CD4-positive, alpha-beta T cell treated with Interleukin-2 at 100 ng/mL for 4 hours (primary cell): ENCODE results near the gene OR52H1.
"Not testable (repeated sequence)": the region's sequence is repeated elsewhere in the genome, so short reads cannot be mapped to it uniquely, and the experiment has no call there.

Experiments
- DNase-seq: peaks from one replicate; pipeline ENCODE4 v3.0.0-alpha.2; 2020; ENCODE audit warnings: low spot score

Gene OR52H1

DNA sequence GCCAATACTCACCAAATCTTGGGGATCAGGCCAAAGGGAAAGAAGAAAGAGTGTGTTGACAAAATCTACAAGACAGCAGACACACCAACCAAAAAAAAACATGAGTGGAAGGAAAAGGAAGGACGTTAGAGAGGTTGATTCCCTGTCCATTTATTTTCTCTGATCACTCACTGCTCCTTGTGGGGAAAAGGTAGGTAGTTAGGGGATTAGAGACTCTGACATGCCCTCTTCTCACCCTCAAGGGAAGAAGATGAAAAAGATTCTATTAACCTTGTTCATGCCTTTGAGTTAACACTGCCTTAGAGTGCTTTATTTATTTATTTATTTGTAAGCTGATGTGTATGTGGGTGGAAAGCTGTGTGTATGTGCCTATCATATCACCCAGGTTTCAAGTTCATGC is at the start of gene OR52H1:
Gene OR52H1, minus strand, starts transcription at position 101 of the 400 bp plus-strand sequence. CDS start 3,035 bp downstream, outside the sequence.
- DNase-seq: no peak

DNA sequence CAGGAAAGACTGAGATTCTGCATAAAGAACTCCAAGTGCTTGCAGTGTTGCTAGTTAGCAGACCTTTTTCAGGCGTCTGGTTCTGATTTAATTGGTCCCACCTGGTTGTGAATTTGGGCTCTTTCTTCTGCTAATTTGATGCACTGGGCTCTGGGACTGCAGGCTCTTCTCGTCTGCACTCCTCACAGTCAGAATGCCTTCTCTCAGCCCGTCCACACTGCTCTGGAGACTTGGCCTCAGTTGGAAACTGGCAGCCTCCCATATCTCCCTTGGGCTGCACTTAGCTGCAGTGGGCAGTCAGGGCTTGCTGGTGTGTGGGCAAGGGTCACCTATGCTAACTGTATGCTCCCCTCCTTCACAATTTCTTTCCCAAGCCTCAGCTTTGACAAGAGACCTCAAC is 49.6 kb upstream of the OR52H1 start:
- no peak for DNase-seq

DNA sequence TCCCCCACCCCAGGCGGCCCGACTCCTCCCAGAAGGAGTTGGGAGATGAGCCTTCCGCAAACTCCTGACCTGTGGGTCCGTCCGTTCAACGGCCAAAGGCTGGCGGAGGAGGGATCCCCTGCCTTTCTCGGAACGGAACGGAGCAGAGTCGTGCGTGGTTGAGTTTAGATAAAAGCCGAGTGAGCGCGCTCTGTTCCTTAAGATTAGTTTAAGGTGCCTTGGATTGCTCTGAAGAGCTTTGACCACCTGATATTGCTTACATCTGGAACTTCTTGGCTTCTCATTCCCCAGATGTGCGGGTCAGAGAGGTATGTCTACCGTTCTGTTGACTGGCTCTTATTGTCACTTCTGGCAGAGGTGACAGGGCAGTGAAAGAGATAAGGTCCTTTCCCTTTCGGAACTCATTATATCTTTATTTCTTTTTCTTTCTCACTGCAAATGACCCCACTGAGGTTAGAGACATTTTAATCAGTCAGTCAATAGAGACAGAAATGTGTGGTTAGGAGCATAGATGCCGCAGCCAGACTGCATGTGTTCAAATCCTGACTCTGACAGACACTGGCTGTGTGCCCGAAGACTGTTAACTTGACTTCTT is 48.4 kb upstream of the OR52H1 start, which contains the start of gene TRIM6:
Gene TRIM6, plus strand, starts transcription at position 31 of the 595 bp plus-strand sequence. Its CDS starts 261 bp downstream, at position 292.
- no peak for DNase-seq

DNA sequence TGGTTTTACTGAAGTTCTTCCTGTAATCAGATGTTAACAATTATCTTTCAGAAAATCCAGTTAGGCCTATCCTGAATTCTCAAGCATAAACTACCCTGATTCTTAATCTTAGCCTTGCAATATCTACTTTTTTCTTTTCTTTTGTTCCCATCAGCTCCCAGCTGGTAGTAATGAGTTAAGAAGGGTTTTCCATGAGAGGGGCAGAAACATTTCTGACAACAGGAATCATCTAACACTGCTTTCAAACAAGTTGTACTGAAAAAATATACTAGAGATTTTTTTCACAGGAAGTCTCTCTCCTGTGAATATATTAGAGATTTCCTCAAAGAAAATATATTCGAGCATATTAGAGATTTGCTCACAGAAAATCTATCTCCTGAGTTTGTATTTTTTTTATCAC is 44.8 kb upstream of the OR52H1 start:
- DNase-seq: no peak

DNA sequence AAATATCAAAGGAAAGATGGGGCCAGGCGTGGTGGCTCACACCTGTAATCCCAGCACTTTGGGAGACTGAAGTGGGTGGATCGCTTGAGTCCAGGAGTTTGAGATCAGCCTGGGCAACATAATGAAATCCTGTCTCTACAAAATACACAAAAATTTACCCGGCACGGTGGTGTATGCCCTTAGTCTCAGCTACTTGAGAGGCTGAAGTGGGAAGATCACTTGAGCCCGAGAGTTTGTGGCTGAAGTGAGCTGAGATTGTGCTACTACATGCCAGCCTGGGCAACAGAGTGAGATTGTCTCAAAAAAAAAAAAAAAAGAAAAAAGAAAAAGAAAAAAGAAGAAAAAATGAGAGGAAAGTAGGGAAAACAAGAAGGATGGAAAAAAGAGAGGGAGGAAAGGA is 44.3 kb upstream of the OR52H1 start:
- DNase-seq: no peak

DNA sequence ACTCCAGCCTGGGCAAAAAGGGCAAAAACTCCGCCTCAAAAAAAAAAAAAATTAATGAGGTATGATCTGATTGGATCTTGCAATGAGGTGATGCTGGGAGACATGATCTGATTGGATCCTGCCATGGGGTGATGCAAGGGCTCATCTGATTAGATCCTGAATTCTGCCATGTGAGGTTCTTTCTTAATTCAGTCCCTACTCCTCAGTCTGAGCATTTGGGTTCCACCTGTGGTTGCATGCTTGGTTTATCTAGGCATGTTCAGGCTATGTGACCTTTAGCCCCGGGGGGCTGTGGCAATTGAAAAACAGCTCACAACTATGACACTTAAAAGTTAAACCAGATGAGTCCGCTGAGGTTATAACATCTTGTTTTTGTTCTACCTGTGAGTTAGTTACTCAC is 43.3 kb upstream of the OR52H1 start:
- no peak for DNase-seq

DNA sequence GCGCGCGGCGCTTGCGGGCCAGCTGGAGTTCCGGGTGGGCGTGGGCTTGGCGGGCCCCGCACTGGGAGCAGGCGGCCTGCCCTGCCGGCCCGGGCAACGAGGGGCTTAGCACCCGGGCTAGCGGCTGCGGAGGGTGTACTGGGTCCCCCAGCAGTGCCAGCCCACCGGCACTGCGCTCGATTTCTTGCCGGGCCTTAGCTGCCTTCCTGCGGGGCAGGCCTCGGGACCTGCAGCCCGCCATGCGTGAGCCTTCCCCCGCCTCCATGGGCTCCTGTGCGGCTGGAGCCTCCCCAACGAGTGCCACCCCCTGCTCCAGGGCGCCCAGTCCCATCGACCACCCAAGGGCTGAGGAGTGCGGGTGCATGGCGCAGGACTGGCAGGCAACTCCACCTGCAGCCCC is 41.6 kb upstream of the OR52H1 start:
- DNase-seq: not testable (repeated sequence)

DNA sequence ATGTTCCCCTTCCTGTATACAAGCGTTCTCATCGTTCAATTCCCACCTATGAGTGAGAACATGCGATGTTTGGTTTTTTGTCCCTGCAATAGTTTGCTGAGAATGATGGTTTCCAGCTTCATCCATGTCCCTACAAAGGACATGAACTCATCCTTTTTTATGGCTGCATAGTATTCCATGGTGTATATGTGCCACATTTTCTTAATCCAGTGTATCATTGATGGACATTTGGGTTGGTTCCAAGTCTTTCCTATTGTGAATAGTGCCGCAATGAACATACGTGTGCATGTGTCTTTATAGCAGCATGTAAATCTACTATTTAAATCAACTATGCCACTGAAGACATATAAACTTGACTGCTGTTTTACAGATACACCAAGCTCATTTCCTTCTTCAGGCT is 36.1 kb upstream of the OR52H1 start:
- DNase-seq: not testable (repeated sequence)

DNA sequence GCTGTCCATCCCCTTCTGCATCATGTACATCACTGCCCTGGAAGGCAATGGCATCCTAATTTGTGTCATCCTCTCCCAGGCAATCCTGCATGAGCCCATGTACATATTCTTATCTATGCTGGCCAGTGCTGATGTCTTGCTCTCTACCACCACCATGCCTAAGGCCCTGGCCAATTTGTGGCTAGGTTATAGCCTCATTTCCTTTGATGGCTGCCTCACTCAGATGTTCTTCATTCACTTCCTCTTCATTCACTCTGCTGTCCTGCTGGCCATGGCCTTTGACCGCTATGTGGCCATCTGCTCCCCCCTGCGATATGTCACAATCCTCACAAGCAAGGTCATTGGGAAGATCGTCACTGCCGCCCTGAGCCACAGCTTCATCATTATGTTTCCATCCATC is 32.7 kb upstream of the OR52H1 start:
- DNase-seq: no peak

DNA sequence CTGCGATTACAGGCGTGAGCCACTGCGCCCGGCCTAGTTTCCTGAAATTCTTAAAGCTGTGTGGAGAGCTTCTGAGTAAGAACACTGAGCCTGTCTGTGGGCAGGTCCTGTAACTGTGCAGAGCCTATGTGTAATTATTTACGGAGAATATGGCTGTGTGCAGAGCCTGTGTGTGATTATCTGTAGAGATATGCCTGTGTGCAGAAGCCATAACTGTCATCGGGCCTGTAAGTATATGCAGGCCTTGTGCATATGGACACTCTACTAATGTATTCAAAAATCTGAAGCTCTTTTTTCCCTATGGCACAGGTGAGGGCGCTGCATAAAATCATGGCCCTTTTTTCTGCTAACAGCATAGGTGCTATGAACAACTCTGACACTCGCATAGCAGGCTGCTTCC is 32.2 kb upstream of the OR52H1 start, which contains the start of gene OR52B6:
Gene OR52B6, plus strand, starts transcription at position 301 of the 400 bp plus-strand sequence. Its CDS starts 0 bp downstream, at position 301.
- no peak for DNase-seq

DNA sequence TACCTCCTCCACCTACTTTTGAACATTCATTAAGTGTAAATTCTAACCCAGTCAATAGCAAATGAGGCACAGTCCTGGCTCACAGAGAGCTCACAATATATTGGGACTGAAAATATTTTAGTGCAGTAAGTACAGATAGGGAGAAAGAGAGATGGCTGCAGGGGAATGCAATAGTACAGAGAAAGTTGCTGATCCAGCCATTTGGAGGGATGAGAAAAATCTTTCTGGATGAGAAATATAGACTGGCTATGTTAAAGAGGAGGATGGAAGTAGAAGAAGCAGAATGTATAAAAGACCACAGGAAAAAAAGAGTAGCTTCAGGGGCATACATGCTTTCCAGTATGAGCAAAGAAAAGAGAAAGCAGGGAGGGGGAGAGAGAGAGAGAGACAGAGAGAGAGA is 28.8 kb upstream of the OR52H1 start:
- no peak for DNase-seq

DNA sequence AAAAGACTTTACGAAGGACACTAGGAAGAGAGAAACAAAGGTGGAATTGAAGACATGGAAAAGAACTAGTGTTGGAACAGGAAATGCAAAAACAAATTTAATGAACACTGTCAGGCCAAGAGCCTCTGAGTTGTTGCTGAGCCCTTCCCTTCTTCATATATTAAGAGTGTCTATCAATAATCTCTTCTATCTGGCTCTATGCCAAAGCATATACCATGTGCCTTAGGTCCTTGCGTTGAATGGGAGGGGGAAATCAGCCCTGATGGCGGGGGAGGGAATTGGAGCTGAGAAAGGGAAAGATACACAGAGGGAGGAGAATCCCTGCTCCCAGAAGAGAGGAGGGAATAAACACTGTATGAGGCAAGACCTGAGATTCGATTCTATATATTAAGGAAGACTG is 26.8 kb upstream of the OR52H1 start:
- no peak for DNase-seq

DNA sequence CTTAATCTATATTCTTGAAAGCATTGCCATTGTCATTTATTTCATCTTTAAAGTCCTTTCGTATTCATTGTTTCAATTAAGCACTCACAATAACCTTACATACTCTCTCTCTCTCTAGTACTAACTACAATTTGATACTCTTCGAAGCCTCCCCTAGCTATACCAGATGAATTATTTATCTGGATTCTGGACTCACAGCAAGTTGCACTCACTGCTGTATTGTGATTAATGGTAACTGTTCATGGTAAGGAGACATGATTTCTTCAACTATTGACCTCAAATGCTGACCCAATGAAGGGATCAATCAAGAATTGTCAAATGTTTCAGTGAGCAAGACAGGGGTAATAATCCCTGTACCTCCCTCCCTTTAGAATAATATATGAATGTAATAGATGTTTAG is 26.3 kb upstream of the OR52H1 start:
- no peak for DNase-seq

DNA sequence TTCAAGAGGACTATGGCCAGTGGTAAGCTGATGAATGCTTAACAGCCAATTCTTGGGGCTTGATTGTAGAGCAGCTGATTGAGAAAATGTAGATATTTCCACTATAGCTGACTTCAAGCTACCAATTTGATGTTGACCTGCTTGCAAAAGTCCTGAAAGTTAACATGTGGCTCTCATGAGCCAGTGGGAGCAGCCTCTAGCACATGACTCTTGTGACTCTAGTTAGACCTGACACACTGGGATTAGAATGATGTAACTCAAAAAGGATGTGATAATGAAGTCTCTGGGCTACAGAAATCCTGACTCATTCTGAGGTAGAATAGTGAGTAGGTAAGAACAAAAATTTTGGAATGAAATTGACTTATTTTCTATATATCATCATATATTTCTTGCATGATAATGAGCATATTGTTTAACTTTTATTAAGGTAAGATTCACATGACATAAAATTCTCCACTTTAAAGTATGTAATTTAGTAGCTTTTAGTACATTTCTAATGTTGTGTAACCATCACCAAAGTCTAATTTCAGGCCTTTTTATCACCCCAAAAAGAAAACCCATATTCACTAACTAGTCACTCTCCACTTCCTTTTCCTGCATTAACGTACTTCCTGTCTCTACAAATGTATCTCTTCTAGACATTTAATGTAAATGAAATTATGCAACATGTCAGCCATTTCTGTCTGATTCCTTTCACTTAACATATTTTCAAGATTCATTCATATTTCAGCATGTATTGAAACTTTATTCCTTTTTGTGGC is 16.1 kb upstream of the OR52H1 start:
- no peak for DNase-seq

DNA sequence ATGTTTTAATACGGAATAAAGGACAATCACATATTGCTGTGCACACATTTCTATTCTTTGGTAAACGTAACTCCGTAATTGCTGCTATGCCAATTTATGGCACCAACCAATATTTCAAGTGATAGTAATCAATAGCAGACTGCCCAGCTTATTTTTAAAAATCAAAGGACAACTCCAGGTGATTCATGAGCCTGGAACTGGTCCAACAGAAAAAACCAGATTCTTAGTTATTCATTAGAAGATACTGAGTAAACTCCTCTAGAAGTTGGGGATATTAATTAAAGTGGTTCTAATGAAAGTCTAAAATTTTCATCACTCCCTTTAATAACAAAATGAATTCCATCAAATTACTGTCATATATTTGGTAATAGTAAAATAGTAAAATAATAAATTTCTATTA is 9.4 kb upstream of the OR52H1 start:
- DNase-seq: no peak

DNA sequence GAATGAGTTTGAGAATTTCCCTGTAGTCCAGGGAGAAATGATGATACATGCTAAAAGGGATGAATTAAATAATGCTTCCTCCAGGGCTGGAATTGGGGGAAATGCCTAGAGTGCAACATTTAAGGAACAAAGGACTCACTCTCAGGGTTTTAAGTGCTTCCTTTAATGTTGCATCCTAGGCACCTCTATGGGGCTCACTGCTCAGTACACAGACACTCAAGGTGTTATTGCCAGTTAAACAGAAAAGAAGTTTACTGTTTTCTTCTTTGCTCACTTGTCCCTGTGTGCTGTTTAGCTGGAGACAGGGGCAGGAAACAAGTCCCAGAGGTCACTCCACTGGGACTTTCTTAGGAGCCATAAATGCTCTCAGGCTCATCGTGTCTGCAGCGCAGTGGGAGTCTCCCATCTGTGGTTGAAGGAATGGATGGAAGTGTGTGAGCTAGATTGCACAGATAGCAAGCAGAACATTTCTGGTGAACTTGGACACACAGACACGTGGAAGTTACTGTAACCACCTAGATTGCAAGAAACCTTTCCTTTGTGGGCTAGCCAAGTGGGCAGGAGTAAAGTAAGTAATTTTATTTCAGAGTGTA is 8.4 kb upstream of the OR52H1 start:
- no peak for DNase-seq

DNA sequence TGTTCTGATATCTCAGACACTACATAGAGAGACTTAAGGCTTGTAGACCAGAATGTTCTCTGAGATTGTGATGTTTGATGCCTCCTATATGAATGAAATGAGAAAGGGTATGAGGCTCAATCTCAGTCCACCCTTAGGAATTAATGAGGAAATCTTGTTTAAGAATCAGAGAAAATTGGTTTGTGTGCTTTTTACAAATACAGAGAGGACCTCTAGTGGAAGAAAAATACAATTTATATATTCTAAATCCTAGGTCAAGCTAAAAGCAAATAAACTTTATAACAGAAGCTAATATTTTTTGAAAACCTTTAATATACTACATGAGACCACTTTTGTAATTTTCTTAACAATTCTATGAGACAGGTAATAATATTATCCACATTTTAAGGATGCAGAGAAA is 5.0 kb upstream of the OR52H1 start:
- no peak for DNase-seq

DNA sequence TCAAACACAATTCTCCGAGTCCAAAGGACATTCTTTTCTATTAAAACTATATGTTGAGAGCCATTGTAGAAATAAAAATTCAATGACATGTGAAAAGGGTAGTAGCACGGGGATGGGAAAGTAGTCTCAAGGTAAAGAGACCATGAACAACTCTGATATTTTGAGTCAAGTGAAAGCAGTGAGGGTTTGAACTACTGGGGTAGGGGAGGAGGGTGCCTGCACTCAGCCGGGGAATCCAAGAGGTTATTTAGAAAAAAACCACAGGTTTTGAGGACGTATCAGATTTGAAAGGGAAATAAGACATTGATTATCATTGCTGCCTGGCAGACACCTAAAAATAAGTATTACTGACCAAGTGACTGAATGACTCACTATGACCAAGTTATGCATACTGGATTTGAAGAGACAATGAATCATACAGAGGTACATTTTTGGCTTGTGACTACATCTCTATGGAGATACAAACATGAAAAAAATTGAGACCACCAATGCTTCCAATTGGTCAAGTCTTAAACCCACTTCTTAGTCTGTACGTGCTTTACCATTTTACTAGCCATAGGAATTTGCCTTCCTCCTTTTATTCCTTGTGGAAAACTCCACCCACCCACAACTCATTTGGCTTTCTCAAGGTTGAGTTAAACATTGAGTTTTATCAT is 2.2 kb upstream of the OR52H1 start:
- no peak for DNase-seq

DNA sequence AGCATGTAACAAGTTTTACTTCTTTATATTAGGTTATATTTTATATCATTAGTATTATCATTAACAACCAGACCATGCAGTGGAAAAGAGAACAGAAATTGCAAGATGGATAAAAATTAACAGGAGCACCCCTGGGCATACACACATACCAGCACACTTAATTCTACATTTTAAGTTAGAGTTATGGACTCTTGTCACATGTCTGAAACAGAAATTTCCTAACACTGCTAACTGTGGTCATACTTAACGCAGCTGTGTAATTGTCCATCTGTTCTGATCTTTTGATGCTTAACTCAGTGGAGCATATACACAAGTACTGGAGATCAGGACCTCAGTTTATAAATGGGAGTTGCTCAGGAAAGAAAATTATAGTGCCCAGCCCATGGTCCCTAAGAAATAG is 358 bp downstream of the OR52H1 start:
- no peak for DNase-seq

DNA sequence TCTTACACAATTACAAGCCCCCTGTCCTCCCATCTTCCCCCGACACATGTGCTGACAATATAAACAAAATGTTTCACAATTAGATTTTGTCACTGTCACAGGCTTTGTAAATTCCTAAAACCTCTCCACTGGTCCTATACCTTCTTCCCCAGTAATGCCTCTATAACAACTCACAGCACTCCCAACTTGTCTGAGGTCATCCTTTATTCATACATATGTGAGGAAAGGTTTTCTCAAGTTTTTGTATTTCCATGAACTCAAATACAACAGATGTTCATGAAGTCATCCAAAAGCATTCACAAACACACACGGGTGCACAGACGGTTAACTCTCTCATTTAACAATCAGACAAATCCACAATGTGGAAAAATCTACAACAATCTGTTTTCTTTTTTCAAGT is 1.9 kb downstream of the OR52H1 start:
- no peak for DNase-seq

DNA sequence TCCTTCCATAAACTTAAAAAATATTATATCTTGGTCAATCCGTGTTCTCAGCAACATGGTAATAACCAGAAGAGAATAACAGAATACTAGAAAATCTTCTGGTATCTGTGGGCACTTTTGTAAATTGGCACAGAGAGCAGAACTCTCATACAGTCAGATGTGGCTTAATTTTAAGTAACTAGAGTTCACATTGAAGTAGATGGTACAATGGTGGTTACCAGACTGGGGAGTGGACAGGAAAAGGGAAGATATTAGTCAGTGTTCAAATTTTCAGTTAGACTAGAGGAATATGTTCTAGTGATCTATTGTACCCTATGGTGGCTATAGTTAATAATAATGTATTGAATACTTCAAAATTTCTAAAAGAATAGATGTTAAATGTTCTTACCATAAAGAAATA is 6.9 kb downstream of the OR52H1 start:
- DNase-seq: no peak

DNA sequence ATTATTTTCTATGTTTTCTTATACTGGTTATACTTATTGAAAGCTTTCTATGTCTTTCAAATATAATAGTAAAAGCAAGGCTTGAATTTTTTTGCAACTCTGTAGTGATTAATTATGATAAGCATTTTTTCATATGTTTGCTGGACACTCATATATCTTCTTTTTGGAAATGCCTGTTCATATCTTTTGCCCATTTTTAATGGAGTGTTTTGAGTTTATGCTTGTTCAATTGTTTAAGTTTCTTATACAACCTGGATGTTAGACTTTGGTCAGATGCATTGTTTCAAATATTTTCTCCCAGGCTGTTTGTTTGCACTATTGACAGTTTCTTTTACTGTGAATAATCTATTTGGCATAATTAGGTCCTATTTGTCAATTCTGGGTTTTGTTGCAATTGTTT is 11.9 kb downstream of the OR52H1 start:
- DNase-seq: no peak

DNA sequence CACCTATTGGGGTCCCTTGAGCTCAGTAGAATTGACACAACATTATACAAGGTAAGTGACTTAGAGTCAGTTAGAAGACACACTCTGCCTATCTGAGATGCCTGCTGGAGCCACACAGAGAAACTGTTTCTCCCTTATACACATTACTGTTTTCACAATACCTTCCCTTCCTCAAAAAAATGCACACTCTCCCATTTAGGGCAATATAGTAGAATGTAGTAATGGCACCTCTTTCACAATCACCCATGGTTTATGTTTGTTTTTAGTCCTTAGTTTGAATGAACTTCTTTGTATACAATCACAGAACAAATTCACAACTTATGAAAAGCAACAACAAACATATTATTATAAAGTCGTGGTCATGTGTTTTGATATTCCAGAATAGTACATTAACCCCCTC is 14.3 kb downstream of the OR52H1 start:
- DNase-seq: no peak
